Natural killer cell (primary cell): ENCODE results near the gene TMEM236. TPM values are rescaled to one million over a fixed set of nuclear protein-coding genes. Genes with fewer than 3 reads are reported as not detected.

Experiments
- ATAC-seq, 3 donors: fragments of 150-1000 bp in 2 of 3; fragments of 200-7000 bp in 1 of 3; cut with Tn5 transposase; 1 replicate in 1 of 3; 2 replicates in 2 of 3; pipeline ENCODE4 v1.10.0; 2021; ENCODE audit warnings: mild to moderate bottlenecking in 2 of 3, moderate library complexity in 2 of 3
- DNase-seq, 2 donors: peaks; one replicate each; pipeline versions ENCODE4 v3.0.0 to v3.0.0-alpha.2; 2013 to 2021; ENCODE audit warnings: mixed read lengths in 1 of 2
- H3K27ac ChIP-seq: one replicate; pipeline ENCODE4 v1.5.1; 2013; ENCODE audit warnings: mild to moderate bottlenecking, low read length
- H3K27me3 ChIP-seq: one replicate; pipeline ENCODE4 v1.6.1; 2013; ENCODE audit warnings: low read length; ENCODE audit not compliant: control insufficient read depth, insufficient read depth
- H3K36me3 ChIP-seq: one replicate; pipeline ENCODE4 v1.6.1; 2013; ENCODE audit warnings: low read length; ENCODE audit not compliant: control insufficient read depth, insufficient read depth
- H3K4me1 ChIP-seq: one replicate; pipeline ENCODE4 v1.6.1; 2013; ENCODE audit warnings: low read length; ENCODE audit not compliant: control insufficient read depth, insufficient read depth
- H3K4me3 ChIP-seq: one replicate; pipeline ENCODE4 v1.5.1; 2013; ENCODE audit warnings: low read length
- H3K9me3 ChIP-seq: one replicate; pipeline ENCODE4 v1.6.1; 2013; ENCODE audit warnings: low read length; ENCODE audit not compliant: control insufficient read depth, insufficient read depth
- H3K27ac Mint-ChIP-seq, 2 donors: one replicate each; pipeline ENCODE4 v1.8.0; 2022; ENCODE audit warnings: mild to moderate bottlenecking in 2 of 2, mixed read lengths in 2 of 2, moderate library complexity in 1 of 2
- H3K27me3 Mint-ChIP-seq, 2 donors: one replicate each; pipeline ENCODE4 v1.8.0; 2022; ENCODE audit warnings: low read depth in 2 of 2, mixed read lengths in 2 of 2
- H3K36me3 Mint-ChIP-seq: one replicate; pipeline ENCODE4 v1.8.0; 2022; ENCODE audit warnings: mixed read lengths
- H3K4me1 Mint-ChIP-seq, 2 donors: one replicate each; pipeline ENCODE4 v1.8.0; 2022; ENCODE audit warnings: mixed read lengths in 2 of 2
- H3K4me3 Mint-ChIP-seq: one replicate; pipeline ENCODE4 v1.8.0; 2022; ENCODE audit warnings: mild to moderate bottlenecking, moderate library complexity, mixed read lengths
- H3K9me3 Mint-ChIP-seq, 2 donors: one replicate each; pipeline ENCODE4 v1.8.0; 2022; ENCODE audit warnings: mixed read lengths in 2 of 2
- CTCF ChIP-seq: fragments of 200-600 bp; IDR thresholded peaks from one replicate; pipeline ENCODE4 v1.8.0; 2022; ENCODE audit warnings: antibody characterized with exemption
- WGBS: methylation state at CpG from one replicate; pipeline ENCODE4 v1.1.7; 2013; ENCODE audit warnings: missing lambda C conversion rate; ENCODE audit not compliant: insufficient coverage; 5-methylcytosine and 5-hydroxymethylcytosine counted together
- intact Hi-C: fragments of 100-400 bp; cut with micrococcal nuclease; formaldehyde crosslinking; loops from one replicate; pipeline ENCODE4 v1.14.2; 2022
- total RNA-seq, 4 donors: library from RNA; stranded (reverse); fragments of 120-200 nt in 1 of 4; gene quantifications; one replicate each; pipeline versions ENCODE4 v1.2.3 to v1.2.4, GENCODE V29; 2013 to 2022

The TMEM236 gene
- total RNA-seq, 3 donors from 2014 or later (not counting 1 experiment from before 2014, with no cell fraction given): 0.16 to 0.20 (median 0.16) TPM

GRCh38 chr10:17756557-17757217, 4.7 kb downstream of the TMEM236 start:
- no peaks in the 10 kb centered on the region for H3K9me3 Mint-ChIP-seq
- 46% methylated on average over 7 of the region's 7 CpGs for WGBS

GRCh38 chr10:17758200-17758599, 6.2 kb downstream of the TMEM236 start:
- Histone ChIP-seq H3K27me3 (no peaks in the 10 kb centered on the region), H3K36me3 (no peaks in the 10 kb centered on the region), H3K27ac (no peak overlapping the region), H3K9me3 (no peaks in the 10 kb centered on the region), H3K4me1 (peaks cover 5% of the 10 kb centered on the region), H3K4me3 (no peak overlapping the region)
- 100% methylated on average over 1 of the region's 2 CpGs for WGBS
- H3K4me3 Mint-ChIP-seq: no peak overlapping the region
- no peaks in the 10 kb centered on the region for H3K9me3 Mint-ChIP-seq
- no peak overlapping the region for H3K27ac Mint-ChIP-seq
- intact Hi-C loops: no loop called here
- TF ChIP-seq CTCF: no peak
- no peaks in the 10 kb centered on the region for H3K36me3 Mint-ChIP-seq
- no peak for DNase-seq
- no peaks in the 10 kb centered on the region for H3K27me3 Mint-ChIP-seq
- peaks cover 8% of the 10 kb centered on the region in 2 donors for H3K4me1 Mint-ChIP-seq
- no peak for ATAC-seq

More at GRCh38 chr10:17756557-17757217, 4.7 kb downstream of the TMEM236 start:
- Mint-ChIP-seq H3K4me1 (peaks cover 8% of the 10 kb centered on the region in 2 donors), H3K27me3 (no peaks in the 10 kb centered on the region), H3K27ac (peak overlapping the region; percentile 37 to 63), H3K36me3 (no peaks in the 10 kb centered on the region), H3K4me3 (peak overlapping the region; percentile 66)
- DNase-seq (peak in 1 of 2 donors; percentile 7), ATAC-seq (peak; percentile 70 to 90 (median 77))
- Histone ChIP-seq H3K36me3 (no peaks in the 10 kb centered on the region), H3K27me3 (no peaks in the 10 kb centered on the region), H3K4me1 (peaks cover 5% of the 10 kb centered on the region), H3K27ac (peak overlapping the region; percentile 37), H3K4me3 (no peak overlapping the region), H3K9me3 (no peaks in the 10 kb centered on the region)
- intact Hi-C loops: no loop called here
- TF ChIP-seq CTCF: no peak

DNA sequence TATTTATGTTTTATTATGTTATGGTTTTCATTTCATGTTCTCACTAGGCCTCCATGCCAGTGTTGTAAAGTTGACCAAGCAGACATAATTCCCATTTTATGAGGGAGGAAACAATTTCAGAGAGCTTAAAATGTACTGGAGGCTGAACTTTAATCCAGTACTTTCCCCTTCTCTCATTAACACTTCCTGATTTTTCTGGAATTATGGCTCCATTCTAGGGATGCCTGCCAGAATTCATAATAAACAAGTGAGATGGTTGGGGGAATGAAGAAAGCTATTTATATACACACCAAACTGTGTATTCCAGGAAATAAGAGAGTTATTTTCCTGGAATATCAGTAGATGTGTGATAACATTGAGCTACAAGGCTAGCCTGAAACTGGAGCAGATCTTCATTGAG, 6.9 kb downstream of the TMEM236 start:
- no peak overlapping the region for H3K27ac ChIP-seq
- TF ChIP-seq CTCF: no peak
- no peaks in the 10 kb centered on the region for H3K36me3 ChIP-seq
- Mint-ChIP-seq H3K9me3 (no peaks in the 10 kb centered on the region), H3K27ac (no peak overlapping the region), H3K4me3 (no peak overlapping the region), H3K4me1 (peaks cover 8% of the 10 kb centered on the region in 2 donors), H3K36me3 (no peaks in the 10 kb centered on the region), H3K27me3 (peaks cover 0 to 2% of the 10 kb centered on the region in 2 donors)
- no peaks in the 10 kb centered on the region for H3K9me3 ChIP-seq
- H3K4me1 ChIP-seq: peaks cover 5% of the 10 kb centered on the region
- ATAC-seq: no peak
- no peak overlapping the region for H3K4me3 ChIP-seq
- no peak for DNase-seq
- intact Hi-C loops: no loop called here
- H3K27me3 ChIP-seq: no peaks in the 10 kb centered on the region

- Mint-ChIP-seq H3K27me3 (peaks cover 6 to 8% of the 10 kb centered on the region in 2 donors), H3K4me1 (no peaks in the 10 kb centered on the region), H3K4me3 (no peak overlapping the region), H3K9me3 (no peaks in the 10 kb centered on the region), H3K27ac (no peak overlapping the region), H3K36me3 (no peaks in the 10 kb centered on the region)
- Histone ChIP-seq H3K9me3 (no peaks in the 10 kb centered on the region), H3K27me3 (no peaks in the 10 kb centered on the region), H3K4me3 (no peak overlapping the region), H3K36me3 (no peaks in the 10 kb centered on the region), H3K27ac (no peak overlapping the region), H3K4me1 (no peaks in the 10 kb centered on the region)
- 88% methylated on average over 4 of the region's 4 CpGs for WGBS
- no peak for DNase-seq
- no peak for ATAC-seq
- no peak for TF ChIP-seq CTCF
- intact Hi-C loops: no loop called here
These were observed 12.1 kb downstream of the TMEM236 start for GRCh38 chr10:17764142-17764541.
